Activated CD8-positive, alpha-beta memory T cell treated with anti-CD3 and anti-CD28 coated beads, Interleukin-2, amount 50 U/mL, for 1 hour (primary cell): ENCODE results near the gene MAGI3.
"Not testable (repeated sequence)": the region's sequence is repeated elsewhere in the genome, so short reads cannot be mapped to it uniquely, and the experiment has no call there.

Experiments used
- DNase-seq: peaks from one replicate; pipeline ENCODE4 v3.0.0-alpha.2; 2020; ENCODE audit errors: extremely low read depth

The MAGI3 gene

GRCh38 chr1:113691184-113691583 is 300.9 kb downstream of the MAGI3 start:
- DNase-seq = no peak

GRCh38 chr1:113692342-113692741 is 302.0 kb downstream of the MAGI3 start:
- no peak for DNase-seq

GRCh38 chr1:113692824-113693431 is 302.6 kb downstream of the MAGI3 start:
- DNase-seq = no peak

- no peak for DNase-seq
Observed at GRCh38 chr1:113694910-113695309, 304.6 kb downstream of the MAGI3 start.

- no peak for DNase-seq
Observed at GRCh38 chr1:113701429-113701828, 311.1 kb downstream of the MAGI3 start.

- DNase-seq = no peak
Observed at GRCh38 chr1:113714606-113715269, 324.4 kb downstream of the MAGI3 start.

GRCh38 chr1:113717506-113717905 is 327.2 kb downstream of the MAGI3 start:
- not testable (repeated sequence) for DNase-seq

GRCh38 chr1:113718621-113719020 is 328.3 kb downstream of the MAGI3 start:
- not testable (repeated sequence) for DNase-seq

GRCh38 chr1:113721010-113721409 is 330.7 kb downstream of the MAGI3 start:
- DNase-seq = no peak

- no peak for DNase-seq
Observed at GRCh38 chr1:113732802-113733201, 342.5 kb downstream of the MAGI3 start.

GRCh38 chr1:113734357-113735055 is 344.2 kb downstream of the MAGI3 start:
- DNase-seq = no peak
